Mucosa of rectum (tissue), 2 donors: ENCODE data around the gene SAFB.

Experiments used
- H3K27ac ChIP-seq, 2 donors: one replicate each; pipeline ENCODE4 v1.7.0; 2013; ENCODE audit warnings: inconsistent platforms in 2 of 2, low read depth in 2 of 2, low read length in 2 of 2
- H3K27me3 ChIP-seq, 2 donors: one replicate each; pipeline ENCODE4 v1.7.0; 2013; ENCODE audit warnings: low read length in 2 of 2; ENCODE audit not compliant: control insufficient read depth in 2 of 2, insufficient read depth in 2 of 2
- H3K36me3 ChIP-seq, 2 donors: one replicate each; pipeline ENCODE4 v1.7.0; 2013; ENCODE audit warnings: low read length in 2 of 2; ENCODE audit not compliant: control insufficient read depth in 2 of 2, insufficient read depth in 2 of 2
- H3K4me1 ChIP-seq, 2 donors: one replicate each; pipeline ENCODE4 v1.7.0; 2013; ENCODE audit warnings: low read length in 2 of 2, mild to moderate bottlenecking in 1 of 2; ENCODE audit not compliant: control insufficient read depth in 2 of 2, insufficient read depth in 2 of 2
- H3K4me3 ChIP-seq, 2 donors: one replicate each; pipeline ENCODE4 v1.7.0; 2013; ENCODE audit warnings: low read length in 2 of 2
- H3K9ac ChIP-seq, 2 donors: one replicate each; pipeline ENCODE4 v1.7.0; 2013; ENCODE audit warnings: low read length in 2 of 2, low read depth in 1 of 2, mild to moderate bottlenecking in 1 of 2
- H3K9me3 ChIP-seq, 2 donors: one replicate each; pipeline ENCODE4 v1.7.0; 2013; ENCODE audit warnings: low read length in 2 of 2; ENCODE audit not compliant: control insufficient read depth in 2 of 2
- donor health status: healthy.
- donor health status: Normal muscosa, but diverticular disease.

The SAFB gene

GRCh38 chr19:5587661-5588060 lies 35.2 kb upstream of the SAFB start:
- Histone ChIP-seq H3K4me3 (no peak overlapping the region), H3K27ac (no peak overlapping the region), H3K4me1 (no peaks in the 10 kb centered on the region), H3K36me3 (peaks cover 58 to 59% of the 10 kb centered on the region in 2 donors), H3K27me3 (no peaks in the 10 kb centered on the region), H3K9ac (no peak overlapping the region), H3K9me3 (no peaks in the 10 kb centered on the region)

GRCh38 chr19:5588441-5588840 lies 34.4 kb upstream of the SAFB start:
- Histone ChIP-seq H3K27ac (no peak overlapping the region), H3K9ac (no peak overlapping the region), H3K9me3 (no peaks in the 10 kb centered on the region), H3K36me3 (peaks cover 66 to 67% of the 10 kb centered on the region in 2 donors), H3K27me3 (no peaks in the 10 kb centered on the region), H3K4me3 (no peak overlapping the region), H3K4me1 (no peaks in the 10 kb centered on the region)

DNA sequence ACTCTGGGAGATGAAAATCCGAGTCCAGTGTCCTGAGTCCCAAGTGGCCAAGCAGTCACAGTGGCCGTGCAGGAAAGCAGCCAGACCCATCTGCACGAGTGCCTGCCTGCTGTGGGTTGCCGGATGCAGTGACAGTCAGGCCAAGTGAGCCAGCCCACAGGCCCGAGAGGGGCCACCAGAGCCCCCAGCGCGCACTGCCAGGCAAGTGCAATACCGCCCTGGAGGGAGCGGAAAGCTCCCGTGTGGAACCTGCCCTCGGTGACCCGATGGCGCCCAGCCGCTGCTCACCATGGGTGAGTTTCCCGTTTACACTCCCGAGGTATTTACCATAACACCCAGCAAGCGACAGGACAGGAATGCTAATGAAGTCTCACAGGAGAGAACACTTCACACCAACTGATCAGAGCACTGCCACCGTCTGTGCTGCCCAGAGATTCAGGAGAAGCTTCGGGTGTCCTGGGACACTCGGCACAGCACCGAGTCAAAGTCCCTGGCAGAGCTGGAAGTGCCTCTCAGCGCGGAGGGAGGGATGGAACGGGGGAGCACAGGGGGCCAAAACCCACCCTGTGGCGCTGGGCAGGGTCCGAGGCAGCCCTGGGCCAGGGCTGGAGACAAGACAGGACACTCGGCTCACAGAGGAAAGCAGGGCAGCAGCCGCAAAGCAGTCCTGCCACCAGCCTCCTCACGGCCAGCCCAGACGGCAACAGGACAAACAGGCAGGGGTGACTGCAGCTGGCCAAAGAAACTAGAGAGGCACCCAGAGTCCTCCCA lies 33.8 kb upstream of the SAFB start:
- H3K4me3 ChIP-seq: no peak overlapping the region
- H3K27ac ChIP-seq: no peak overlapping the region

DNA sequence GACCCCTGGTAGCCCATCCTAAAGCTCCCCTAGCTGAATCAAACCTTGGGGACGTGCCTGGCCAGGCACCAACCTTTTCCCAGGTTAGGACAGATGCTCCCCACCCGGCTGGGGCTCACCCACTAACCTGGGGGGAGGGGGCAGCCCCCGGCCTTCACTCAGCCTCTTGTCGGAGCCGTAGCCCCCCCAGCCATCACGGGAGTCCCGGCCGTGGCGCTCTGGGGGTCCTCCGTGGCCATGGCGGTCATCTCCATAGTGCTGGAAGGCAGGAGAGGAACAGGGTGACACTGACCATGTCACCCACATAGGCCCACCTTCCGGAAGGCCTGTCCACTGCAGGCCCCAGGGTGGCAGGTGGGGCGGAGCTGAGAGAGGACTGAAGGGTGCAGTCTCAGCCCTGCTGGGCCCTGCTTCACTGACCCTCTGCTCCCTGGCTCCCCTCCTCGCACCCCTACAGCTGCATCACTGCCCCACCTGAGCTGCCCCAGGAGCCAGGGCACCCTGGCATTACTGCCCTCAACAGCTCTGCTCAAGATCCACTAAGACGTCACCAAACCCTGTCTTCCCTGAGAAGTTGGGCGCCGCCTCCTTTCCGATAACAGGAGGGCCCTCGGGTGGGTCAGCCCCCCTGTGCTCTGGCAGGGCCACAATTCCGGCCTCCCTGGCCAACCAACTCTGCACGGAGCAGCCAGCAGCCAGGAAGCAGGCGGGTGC lies 32.6 kb upstream of the SAFB start:
- H3K27ac ChIP-seq: no peak overlapping the region
- H3K4me1 ChIP-seq: no peaks in the 10 kb centered on the region
- no peak overlapping the region for H3K9ac ChIP-seq
- peaks cover 80 to 84% of the 10 kb centered on the region in 2 donors for H3K36me3 ChIP-seq
- H3K9me3 ChIP-seq: no peaks in the 10 kb centered on the region
- no peaks in the 10 kb centered on the region for H3K27me3 ChIP-seq
- no peak overlapping the region for H3K4me3 ChIP-seq

More for the DNA sequence above, 33.8 kb upstream of the SAFB start:
- Histone ChIP-seq H3K36me3 (peaks cover 72 to 73% of the 10 kb centered on the region in 2 donors), H3K9ac (no peak overlapping the region), H3K9me3 (no peaks in the 10 kb centered on the region), H3K4me1 (no peaks in the 10 kb centered on the region), H3K27me3 (no peaks in the 10 kb centered on the region)

GRCh38 chr19:5590865-5591154 lies 32.1 kb upstream of the SAFB start:
- H3K27me3 ChIP-seq: no peaks in the 10 kb centered on the region
- no peaks in the 10 kb centered on the region for H3K9me3 ChIP-seq
- peaks cover 84 to 89% of the 10 kb centered on the region in 2 donors for H3K36me3 ChIP-seq
- no peak overlapping the region for H3K9ac ChIP-seq
- H3K4me3 ChIP-seq: no peak overlapping the region
- no peaks in the 10 kb centered on the region for H3K4me1 ChIP-seq
- no peak overlapping the region for H3K27ac ChIP-seq

- Histone ChIP-seq H3K27me3 (no peaks in the 10 kb centered on the region), H3K4me1 (no peaks in the 10 kb centered on the region), H3K36me3 (peaks cover 86 to 92% of the 10 kb centered on the region in 2 donors), H3K9me3 (no peaks in the 10 kb centered on the region), H3K4me3 (no peak overlapping the region), H3K9ac (no peak overlapping the region), H3K27ac (no peak overlapping the region)
Measured at GRCh38 chr19:5591476-5591875, 31.4 kb upstream of the SAFB start.

- Histone ChIP-seq H3K36me3 (peaks cover 89 to 91% of the 10 kb centered on the region in 2 donors), H3K27ac (no peak overlapping the region), H3K9ac (no peak overlapping the region), H3K4me3 (no peak overlapping the region), H3K9me3 (no peaks in the 10 kb centered on the region), H3K27me3 (no peaks in the 10 kb centered on the region), H3K4me1 (no peaks in the 10 kb centered on the region)
Measured at GRCh38 chr19:5592531-5593342, 30.1 kb upstream of the SAFB start.

DNA sequence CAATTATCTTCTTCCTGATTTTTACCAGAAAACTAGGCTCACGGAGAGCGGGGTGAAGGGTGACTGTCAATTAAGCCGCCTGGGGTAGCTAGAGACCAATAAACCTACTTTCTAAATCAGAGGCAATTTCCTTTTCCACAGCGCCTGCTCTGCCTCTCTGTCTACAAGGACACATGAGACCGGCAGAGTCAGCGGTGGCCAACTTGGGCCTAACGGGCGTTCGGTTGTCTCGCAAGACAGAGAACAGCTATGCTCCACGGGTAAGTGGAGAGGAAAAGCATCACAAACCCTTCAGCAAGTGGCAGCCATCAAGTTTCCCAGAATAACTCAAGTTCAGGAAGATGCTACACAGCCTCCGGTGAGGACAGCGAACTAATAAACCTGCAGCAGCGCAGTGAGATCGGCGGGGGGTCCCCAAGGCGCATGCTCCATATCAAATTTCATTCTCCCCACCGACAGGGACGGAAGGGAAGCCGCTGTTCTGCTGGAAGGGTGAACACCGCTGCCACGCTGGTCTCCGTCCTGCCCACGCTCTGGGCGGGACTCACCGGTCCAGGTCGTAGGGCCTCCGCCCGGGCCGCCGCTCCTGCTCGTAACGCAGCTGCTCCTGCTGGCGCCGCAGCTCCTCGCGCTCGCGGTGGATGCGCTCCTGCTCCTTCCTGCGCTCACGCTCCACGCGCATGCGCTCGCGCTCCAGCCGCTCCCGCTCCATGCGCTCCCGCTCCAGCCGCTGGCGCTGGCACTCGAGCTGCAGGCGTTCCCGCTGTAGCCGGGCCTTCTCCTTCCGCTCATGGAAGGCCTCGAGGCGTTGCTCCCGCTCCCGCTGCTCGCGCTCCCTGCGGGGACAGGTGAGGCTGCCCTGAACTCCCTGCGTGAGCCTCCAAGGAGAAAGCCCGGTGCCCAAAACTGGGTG lies 29.3 kb upstream of the SAFB start:
- no peaks in the 10 kb centered on the region for H3K4me1 ChIP-seq
- no peaks in the 10 kb centered on the region for H3K9me3 ChIP-seq
- H3K27ac ChIP-seq: no peak overlapping the region
- no peak overlapping the region for H3K9ac ChIP-seq
- H3K4me3 ChIP-seq: no peak overlapping the region
- no peaks in the 10 kb centered on the region for H3K27me3 ChIP-seq
- H3K36me3 ChIP-seq: peaks cover 89% of the 10 kb centered on the region in 2 donors

DNA sequence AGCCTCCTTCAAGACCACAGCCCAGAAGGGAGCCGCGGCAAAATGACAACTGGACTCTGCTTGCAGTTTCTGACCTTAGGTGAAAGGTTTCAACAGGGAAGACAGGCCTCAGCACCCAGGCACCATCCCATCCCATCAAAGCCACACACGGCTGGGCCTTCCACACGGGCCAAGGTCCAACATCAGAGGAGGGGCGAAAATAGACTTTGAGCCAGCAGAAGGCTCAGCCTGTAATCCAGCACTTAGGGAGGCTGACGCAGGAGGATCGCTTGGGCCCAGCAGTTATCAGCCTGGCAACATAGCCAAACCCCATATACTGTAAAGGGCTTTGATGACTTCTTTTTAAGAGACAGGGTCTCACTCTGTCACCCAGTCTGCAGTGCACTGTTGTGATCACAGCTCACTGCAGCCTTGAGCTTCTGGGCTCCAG lies 28.3 kb upstream of the SAFB start:
- Histone ChIP-seq H3K4me1 (no peaks in the 10 kb centered on the region), H3K9ac (no peak overlapping the region), H3K27ac (no peak overlapping the region), H3K4me3 (no peak overlapping the region), H3K27me3 (no peaks in the 10 kb centered on the region), H3K36me3 (peaks cover 89 to 90% of the 10 kb centered on the region in 2 donors), H3K9me3 (no peaks in the 10 kb centered on the region)
